Measurements from ENCODE around the gene SMG5.

SMG5 gene

DNA sequence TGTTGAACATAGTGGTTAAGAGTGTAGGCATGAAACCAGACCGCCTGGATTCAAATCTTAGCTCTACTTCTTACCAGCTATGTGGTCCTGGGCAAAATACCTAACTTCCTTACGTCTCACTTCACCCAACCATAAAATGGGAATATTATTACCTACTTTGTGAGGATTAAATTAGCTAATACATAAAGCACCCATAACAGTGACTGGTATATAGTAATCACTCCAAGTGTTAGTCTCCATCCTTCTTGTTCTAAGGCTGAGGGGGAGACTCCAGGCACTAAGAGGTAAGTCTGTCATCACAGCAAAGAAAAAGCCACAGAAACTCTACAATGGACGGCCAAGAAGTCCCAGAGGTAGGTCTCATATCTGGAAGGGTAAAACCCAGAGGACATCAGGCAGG is 2.8 kb downstream of the SMG5 start:
- no peak for DNase-seq (ENCODE audit: low read depth)

DNA sequence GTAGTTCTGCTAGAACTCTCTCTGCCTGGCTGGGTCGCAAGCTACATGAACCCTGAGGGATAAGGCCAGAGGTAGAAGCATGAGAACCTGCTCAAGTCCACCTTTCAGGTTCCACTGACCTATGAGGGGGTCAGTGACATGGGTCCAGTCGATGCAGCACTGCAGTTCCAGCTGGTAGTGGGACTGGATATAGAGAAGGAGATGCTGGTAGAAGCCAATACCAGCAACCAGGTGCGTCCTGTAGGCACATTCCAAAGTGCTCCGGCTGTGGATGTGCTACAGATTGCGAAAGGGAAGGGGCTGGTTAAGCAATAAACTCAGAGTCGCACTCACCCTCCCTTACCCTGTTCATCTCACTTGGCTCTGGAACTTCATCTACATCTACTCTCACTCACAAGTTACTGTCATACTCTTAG is 5.7 kb downstream of the SMG5 start:
- DNase-seq (ENCODE audit: low read depth) = no peak

DNA sequence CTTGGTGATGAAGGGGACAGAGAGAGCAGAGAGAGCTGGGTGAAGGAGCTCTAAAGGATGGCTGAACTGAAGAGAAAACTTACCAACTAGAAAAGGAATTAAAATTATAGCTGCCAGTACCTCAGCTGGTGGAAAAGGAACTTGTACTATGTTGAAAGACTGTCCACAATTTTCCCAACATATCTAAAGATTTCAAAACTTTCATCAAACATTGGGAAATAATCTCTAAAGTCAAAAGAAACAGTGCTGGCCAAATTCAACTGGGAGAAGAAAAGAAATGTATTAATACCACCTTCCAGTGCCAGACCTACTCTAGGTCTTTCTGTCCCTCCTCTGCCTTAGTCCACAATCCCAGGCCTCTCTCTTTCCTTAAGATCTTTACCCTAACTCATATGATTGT is 6.1 kb downstream of the SMG5 start:
- DNase-seq (ENCODE audit: low read depth) = no peak

DNA sequence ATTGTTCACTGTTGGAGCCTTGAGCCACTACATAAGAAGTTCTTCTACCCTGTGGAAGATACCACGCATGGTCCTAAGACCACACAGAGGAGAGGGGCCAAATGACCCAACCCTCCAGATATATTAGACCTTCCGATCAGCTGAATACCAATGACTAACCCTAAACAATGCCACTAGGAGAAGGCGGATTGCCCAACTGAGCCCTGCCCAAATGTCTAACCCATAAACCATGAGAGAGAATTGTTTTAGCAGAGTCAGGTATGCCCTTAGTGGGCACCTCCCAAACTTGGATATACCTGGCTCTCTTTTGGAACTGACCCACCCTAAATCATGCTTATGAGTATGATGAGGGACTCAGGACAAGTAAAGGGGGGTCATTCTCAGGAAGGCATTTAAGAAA is 12.3 kb downstream of the SMG5 start:
- DNase-seq (ENCODE audit: low read depth) = no peak

DNA sequence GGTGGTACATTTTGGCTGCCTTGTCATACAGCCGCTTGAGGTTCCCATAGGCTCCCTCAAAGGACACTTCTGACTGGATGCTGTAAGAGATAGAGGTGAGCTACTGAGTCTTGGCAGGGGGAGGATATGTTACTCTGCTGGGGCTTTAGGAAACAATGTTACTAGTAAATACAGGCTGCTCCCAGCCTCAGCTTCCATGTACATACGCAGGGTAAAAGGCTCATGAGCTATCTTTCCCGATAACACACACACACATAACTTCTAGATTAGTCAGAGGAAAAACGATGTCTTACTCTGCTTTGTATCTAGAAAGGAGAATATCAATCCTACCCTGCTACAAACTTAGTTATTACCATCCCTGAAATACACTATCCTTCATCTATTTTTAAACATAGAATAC is 14.3 kb downstream of the SMG5 start:
- DNase-seq (ENCODE audit: low read depth) = no peak

DNA sequence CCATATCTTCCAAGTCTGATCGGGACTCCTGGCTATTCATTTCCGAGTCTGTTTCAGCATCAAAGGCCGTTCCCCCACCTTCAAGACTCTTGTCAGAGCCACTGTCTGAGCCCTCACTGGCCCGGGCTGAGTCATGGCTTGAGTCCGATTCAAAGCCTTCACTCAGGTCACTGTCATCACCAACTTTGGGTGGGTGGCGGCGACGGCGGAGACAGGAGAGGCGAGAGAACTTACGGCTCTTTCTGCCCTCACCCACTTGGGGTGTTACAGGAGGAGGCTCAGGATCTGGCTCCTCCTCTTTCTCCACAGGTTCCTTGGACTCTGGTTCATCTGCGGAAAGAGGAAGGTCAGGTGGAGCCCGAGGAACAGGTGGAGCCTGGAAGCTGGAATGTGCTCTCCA is 16.6 kb downstream of the SMG5 start:
- DNase-seq (ENCODE audit: low read depth) = no peak

DNA sequence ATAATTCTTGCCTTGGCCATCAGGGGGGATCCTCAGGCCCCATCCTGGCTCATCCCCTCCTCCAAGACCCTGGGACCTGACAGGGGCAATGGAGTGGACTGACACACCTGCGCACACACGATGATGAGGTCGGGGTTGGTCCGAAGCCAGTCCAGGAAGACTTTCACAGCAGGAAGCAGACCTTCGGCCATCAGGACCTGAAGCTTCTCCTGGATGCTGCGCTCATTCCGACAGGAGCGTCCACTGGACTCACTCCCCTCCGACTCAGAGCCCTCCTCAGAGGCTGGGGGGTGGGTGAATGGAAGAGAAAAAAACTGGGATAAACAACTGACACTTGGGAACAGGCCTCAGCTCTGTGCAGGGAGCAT is 19.4 kb downstream of the SMG5 start:
- no peak for DNase-seq (ENCODE audit: low read depth)

DNA sequence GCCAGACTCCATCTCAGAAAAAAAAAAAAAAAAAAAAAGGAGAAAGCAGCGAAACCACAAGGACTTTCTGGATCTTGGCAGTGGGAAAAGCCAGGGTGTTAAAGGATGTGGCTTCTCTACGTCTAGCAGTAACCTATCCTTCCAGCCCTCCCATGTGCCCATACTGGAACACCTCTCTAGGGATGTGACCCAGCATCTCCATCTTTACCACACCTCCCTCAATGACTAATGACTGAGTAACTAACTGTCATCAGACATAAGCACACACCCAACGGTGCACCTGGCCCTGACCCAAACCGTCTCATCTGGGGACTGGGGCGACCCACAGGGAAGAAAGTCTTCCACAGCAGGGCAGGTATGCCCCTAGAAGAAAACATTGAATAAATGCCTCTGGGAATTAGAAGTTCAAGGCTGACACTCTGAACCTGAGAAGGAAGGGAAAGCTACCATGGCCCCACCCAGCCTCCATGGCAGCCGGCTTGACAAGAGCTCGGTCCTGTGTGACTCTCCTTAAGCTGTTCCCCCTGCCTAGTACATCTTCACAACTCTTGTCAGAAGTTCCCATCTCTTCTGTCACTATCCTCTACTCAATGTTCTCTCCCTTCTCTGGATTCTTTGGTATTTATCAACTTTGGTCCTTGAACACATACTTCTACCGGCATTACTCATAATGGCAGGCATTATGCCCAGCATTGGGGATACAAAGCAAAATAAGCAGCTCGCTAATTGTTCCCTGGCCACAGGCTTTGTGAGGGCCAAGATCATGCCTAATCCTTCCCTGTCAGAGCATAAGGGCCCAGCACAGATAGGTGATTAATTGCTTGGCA is 20.0 kb downstream of the SMG5 start:
- no peak for DNase-seq (ENCODE audit: low read depth)

DNA sequence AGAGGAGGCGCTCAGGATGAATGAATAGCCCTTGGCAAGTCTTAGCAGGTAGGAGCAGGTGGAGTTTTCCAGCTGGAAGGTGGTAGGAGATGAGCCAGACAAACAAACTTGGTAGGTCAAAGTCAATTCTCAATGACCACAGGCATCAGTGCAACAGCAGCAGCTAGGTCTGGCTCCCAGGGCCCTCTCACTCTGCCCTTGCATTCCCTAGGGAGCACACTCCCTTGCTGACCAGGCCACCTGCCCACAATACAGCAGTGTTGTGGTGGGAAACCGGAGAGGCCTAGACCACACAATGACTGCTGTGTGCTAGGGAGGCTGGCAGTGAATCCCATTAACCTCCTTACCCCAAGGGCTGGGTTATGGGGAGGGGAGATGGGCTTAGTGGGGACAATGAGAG is 21.7 kb downstream of the SMG5 start:
- no peak for DNase-seq (ENCODE audit: low read depth)

DNA sequence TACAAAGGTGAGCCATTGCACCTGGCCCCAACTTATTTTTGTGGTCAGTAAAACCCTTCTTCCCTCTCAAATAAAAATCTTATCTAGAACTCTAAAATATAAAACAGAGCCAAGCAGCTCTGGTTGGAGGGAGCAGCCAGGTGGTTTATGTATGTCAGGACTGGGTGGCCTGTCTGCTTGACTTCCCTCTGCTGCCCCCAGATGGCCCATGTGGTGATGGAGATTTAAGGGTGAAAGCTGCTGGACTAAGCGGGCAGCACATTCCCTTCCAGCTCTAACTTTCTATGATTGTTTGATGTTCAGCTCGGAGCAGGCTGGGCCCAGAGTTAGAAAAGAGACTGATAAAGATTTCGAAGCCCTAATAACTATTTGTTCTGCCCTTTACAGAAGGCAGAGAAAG is 22.8 kb downstream of the SMG5 start:
- DNase-seq (ENCODE audit: low read depth) = no peak

DNA sequence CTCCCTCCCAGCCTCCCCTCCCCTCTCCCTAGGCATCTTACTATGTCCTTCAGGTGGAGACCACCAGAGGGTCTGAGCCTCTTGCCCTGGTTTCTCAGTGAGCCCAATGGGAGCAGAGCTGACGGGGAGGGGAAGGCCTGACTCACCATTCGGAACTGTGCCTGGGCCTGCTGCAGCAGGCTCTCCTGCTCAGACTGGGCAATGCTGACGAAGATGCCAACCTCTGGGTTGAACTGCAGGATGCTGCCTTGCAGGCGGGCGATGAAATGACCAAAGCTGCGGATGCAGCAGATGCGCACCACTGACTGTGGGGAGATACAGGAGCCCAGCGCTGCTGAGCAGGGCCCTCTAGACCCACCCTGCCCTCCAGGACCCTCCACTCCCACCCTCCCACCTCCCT is 23.8 kb downstream of the SMG5 start:
- no peak for DNase-seq (ENCODE audit: low read depth)

DNA sequence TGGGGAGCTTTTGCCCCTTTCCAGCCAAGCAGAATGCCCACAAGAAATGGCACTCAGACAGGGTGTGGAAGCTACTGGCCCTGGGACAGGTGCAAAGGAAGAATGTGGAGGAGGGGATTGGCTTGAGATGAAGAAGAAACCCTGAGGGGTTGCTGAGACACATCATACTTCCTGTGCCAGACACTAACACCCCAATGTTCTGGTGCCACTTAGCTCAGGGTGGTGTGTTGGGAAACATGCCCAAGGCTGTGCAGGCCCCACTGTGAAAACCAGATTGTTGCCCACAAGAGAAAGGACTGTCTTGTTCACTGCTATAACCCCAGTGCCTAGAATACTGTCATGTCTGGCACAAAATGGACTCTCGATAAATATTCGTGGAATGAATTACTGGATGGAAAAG is 24.9 kb downstream of the SMG5 start:
- no peak for DNase-seq (ENCODE audit: low read depth)

DNA sequence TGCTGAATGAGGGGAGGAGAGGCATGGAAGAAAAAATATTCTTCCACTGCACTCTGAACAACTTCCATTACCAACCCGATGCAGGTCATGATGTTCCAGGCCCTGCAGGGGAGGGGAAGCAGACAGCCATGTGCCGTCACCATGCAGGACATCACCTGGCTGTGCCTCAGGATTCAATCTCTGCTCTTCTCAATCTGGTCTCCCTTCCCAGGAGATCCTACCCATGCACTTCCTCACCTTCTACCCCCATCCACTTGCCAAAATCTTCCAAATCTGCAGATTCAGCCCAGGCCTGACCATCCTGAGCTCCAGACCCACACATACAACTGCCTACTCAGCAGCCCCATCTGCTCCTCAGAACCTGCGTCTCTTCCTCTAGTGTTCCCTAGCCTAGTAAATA is 29.0 kb downstream of the SMG5 start:
- DNase-seq (ENCODE audit: low read depth) = no peak

DNA sequence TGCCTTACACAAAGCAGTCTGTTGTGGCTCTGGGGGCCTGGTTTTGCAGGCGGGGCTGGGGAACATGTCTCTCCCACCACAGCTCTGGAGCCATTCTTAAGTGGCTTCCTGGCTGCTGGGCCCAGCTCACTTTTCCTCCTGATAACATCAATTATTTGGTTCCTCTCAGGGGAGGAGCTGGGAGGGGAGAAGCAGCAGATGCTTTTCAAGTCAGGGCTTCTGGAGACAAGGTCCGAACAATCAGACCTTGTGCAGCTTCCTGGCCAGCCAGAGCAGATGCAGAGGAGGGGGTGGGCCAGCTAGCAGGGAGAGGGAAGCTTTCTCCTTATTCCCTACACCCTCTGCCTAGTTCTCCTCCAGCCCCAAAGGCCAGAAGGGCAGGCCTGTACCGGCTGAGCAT is 31.1 kb downstream of the SMG5 start:
- no peak for DNase-seq (ENCODE audit: low read depth)

DNA sequence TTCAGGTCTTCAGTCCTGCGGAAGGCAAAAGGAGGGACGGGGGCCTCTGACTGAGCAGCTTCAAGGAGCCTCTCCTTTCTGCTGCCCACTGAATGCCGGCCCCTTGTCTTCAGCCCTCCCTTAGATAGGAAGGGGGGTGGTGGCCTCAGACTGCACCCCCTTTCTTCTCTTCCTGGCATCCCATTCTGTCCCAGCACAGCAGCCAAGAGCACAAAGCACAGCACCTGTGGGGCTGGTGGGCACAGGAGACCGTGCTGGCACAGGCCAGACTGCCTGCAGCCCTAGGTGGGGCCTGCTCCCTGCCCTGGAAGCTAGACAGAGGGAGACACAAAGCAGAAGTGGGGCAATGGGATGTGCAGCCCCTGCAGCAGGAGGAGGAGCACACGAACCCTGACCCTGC is 33.0 kb downstream of the SMG5 start:
- DNase-seq (ENCODE audit: low read depth) = no peak

DNA sequence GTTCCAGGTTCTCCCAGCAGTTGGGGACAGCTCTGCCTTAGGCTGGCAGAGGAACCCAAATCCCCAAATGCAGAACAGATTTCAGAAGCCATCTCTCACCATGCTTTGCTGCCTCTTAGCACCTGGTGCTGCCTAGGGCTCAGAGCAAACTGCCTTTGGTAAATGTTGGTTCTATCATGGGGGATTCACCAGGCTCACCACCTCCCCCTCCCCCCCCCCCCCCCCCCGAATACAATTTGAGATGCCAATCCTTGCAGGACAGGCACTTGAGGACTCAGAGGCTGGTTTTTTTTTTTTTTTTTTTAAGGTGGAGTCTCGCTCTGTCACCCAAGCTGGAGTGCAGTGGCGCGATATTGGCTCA is 34.3 kb downstream of the SMG5 start:
- no peak for DNase-seq (ENCODE audit: low read depth)

DNA sequence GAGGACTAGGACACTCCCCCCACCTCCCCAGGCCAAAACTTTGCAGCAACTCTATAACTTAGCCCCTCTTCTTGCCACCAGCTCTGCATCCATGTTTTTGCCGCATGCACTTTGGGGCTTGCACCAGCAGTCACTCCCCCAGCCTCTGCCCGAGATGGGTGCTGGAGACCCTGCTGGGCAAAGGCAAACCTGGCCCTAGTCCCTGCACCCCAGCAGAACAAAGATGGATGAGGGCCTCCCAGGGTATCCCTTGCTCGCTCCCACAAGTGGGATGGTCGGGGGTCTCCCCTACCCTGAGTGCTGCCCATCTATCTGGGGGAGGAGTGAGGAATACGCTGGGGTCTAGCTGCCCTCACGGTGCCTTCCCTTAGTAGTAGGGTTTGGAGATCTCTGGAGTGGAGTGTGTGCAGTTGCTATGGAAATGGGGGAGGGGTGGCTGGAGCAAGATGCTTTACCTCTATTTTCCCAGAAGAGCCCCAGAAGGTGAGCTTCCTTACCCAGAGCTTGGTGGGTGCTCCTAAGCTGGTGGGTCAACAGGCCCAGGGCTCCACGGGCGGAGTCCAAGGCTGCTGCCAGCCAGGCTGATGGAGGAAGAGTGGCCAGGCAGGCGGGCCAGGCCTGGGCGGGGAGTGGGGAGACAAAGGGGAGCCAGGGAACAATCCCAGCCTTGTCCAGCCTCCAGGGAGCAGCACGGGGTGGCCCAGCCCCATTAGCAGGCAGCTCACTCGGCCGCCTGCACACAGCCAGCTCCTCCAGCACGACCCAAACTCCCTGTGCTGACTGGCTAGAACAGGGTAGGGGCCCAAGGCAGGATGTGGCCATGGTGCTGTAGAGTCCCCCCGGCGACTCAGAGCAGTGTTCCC is 34.9 kb downstream of the SMG5 start, which contains the start of gene PAQR6:
PAQR6 (minus strand) TSS at position 597 of the 863 bp plus-strand sequence. CDS start 1,325 bp downstream, outside the sequence.
- no peak for DNase-seq (ENCODE audit: low read depth)

DNA sequence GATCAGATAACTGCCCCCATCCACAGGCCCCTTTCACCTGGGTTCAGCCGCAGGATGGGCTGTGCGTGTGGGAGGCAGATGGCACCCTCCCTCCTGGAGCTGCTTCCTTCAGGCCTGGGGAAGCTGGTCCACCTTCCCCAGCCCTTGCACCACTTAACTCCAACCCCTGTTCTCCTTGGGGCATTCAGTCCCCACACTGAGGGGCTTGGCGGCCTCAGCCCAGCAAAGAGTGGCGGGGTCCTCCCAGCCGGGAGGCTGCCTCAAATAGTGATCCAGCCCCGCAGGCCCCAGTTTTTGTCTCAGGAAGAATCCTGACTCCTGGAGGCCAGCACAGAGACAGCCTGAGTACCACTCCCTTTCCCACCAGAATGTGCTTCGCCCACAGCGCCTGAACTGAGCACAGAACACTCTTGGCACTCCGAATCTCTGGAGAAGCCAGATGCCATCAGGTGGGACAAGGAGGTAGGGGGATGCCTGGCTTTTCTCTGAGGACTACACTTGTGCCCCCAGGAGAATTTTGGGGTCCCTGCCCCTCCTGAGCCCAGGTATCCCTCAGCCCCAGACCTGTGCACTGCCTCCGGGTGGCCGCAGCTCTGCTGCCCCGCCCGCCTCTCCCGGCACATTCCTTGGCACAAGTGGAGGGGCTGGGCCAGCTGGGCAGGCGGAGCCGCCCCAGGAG is 35.7 kb downstream of the SMG5 start:
- DNase-seq (ENCODE audit: low read depth) = no peak

DNA sequence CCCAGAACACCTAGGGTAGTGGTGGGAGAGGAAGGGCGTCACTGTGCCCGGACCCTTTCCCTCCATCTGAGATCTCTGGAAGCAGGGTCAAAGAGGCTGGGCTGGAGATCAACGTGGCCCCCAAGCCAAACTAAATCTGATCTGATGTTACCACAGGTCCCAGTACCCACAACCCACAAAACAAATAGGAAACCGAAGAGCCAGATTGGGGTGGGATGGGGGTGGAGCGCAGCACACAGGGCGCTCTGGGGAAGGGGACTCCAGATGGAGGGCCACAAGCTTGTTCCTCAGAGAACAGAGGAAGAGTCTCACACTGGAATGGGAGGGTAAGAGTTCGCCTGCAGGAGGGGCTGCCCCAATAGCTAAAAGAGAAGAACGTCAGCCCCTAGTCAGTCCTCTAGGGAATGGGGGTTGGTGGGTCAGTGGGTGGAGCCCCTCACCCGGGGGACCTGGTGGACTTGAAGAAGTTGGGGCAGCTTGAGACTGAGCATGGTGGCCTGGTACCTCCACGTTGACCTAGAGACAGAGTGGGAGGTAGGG is 36.3 kb downstream of the SMG5 start:
- no peak for DNase-seq (ENCODE audit: low read depth)

DNA sequence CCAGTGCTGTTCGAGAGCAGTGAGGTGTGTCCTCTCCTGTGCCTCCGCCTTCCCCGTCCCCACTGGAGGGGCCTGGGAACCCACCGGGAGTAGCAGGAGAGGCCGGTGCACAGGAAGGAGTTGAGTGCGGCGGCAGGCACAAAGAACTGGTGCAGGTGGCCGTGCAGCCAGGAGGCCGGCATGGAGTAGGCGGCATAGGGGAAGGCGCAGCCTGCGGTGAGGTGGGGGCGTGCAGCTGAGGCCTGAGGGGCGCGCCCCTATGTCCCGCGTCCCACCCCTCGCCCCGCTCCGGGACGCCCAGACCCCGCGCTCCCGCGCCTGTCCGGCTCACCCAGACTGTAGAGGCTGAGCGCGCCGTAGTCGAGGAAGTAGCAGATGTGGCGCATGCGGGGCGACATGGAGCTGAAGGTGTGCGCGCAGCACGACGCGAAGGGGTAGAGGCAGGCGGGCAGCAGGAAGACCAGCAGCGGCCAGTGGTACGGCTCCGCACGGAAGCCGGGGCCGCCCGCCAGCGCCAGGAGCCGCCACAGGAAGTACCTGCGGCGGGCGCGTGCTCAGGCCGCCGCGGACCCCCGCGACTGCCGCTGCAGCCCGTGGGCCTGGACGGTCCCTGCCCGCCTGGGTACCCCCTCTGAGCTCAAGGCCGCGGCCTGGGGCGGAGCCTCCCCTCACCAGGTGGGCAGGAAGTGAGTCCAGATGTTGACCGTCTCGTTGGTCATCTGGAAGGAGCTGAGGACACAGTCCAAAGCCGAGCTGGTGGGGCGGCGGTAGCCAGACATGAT is 37.0 kb downstream of the SMG5 start:
- DNase-seq (ENCODE audit: low read depth) = no peak

DNA sequence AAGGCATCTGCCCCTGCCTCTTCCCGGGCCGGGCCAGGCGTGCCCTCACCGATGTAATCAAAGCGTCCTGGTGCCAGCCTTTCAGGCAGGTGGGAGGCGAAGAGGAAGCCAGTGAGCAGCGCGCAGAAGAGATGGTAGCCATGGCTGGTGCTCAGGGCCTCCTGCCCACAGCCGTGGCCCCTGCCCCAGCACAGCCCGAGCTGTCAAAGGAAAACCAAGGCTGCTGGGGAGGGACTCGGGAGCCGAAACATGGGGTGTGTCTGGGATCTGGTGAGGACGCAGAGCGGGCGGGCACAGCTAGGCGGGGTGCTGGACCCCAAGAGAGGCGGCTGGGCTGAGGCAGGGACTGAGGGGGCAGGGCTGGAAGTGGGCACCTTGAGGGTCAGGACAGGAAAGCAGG is 37.9 kb downstream of the SMG5 start:
- DNase-seq (ENCODE audit: low read depth) = no peak

DNA sequence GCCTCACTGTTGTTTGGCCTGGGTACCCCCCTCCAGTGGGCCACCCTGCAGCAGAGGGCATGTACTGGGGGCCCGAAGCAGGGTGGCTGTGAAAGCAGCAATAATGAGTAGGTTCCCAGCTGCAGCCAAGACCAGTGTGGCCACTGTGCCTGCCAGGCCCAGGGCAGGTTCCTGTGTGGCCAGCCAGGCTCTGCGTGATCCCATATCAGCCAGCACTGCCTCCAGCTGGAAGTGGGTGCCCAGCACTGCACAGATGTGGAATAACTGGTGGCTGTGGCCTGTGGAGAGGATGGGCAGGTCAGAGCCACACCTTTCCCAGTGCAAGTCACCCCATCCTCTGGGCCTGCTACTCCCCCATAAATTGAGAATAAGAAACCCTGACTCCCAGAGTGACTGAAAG is 38.5 kb downstream of the SMG5 start:
- DNase-seq (ENCODE audit: low read depth) = no peak

All from non-pigmented ciliary epithelial cell (primary cell).